CD4-positive, alpha-beta T cell treated with Interleukin-4 for 1 hour (primary cell): ENCODE results near the gene MRPS2.
"Not testable (repeated sequence)": the region's sequence is repeated elsewhere in the genome, so short reads cannot be mapped to it uniquely, and the experiment has no call there.

Experiments
- DNase-seq, 2 donors: peaks; one replicate each; pipeline ENCODE4 v3.0.0-alpha.2; 2020 to 2022

The MRPS2 gene

DNA sequence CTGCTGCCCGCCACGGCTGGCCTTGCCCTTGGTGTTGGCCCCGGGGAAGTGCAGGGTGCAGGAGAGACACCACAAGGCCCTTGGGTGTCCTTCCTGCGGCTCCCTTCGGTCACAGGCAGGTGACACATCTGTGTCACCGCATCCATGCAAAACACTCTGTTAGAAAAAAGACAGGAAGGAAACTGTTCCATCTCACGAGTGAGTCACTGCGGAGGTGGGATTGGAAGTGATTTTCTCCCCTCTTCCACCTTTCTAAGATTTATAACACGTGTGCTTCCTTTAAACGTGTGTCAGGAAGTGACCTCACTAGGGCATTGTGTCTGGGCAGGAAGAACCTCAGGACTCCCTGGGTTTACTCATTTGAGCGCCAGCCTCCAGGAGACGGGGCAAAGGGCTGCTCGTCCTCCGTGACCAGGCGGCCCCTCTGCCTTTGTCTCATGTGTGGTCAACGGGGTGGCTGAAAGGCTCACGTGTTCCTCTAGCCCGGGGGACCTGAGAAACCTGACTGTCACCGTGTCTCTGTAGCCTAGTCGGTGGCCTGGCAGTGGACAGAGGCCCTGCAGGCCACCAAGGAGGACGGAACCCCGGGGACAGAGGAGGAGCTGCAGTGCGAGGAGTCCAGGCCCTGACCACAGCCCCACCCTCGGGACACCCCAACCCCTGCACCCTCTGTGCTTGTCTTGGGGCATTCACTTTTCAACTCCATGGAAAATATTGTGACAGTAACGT is 15.8 kb downstream of the MRPS2 start:
- DNase-seq = no peak

DNA sequence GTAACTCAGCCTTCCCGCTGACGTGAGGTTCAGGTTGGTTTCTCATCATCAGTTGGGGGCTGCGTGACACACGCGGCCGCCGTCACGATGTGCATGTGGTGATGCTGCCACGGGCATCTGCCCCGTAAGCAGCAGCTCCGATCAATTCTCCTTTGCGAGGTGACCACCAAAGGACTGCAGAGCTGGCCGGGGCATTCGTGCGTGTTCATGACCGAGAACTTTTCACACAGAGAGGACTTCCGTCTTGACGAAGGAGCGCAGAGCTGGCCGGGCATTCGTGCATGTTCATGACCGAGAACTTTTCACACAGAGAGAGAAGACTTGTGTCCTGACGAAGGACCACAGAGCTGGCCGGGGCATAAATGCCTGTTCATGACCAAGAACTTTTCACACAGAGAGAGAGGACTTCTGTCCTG is 16.9 kb downstream of the MRPS2 start:
- DNase-seq = no peak

GRCh38 chr9:135519179-135519971 is 18.9 kb downstream of the MRPS2 start:
- no peak for DNase-seq

DNA sequence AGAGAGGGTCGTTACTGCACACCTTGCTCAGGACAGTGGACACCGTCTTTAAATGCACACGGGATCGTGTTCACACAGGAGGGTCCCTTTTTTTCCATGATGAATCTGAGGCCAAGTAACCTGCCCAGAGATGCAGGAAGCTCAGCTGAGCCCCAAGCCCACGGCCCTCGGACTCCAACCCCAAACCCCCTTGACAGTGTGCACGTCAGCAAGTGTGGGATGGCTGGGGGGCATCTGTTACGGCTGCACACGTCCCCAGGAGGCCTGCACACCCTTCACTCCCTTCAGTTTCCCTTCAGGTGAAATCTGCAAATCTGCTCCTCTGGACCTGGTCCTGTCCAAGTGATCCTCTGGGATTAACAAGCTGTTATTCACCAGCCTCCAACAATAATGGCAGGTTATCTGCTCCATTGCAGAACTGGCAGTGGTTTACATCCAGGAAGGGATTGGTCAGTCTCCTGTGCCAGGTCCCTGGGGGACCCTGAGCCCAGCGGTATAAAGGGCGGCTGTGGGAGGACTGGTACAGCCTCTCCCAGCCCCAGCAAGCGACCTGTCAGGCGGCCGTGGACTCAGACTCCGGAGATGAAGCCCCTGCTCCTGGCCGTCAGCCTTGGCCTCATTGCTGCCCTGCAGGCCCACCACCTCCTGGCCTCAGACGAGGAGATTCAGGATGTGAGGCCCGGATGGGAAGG is 20.6 kb downstream of the MRPS2 start, which contains the start of gene LCN1:
TSS of gene LCN1 (plus strand) at position 525 of the 692 bp plus-strand sequence. CDS start at position 583, 58 bp downstream.
- no peak for DNase-seq

DNA sequence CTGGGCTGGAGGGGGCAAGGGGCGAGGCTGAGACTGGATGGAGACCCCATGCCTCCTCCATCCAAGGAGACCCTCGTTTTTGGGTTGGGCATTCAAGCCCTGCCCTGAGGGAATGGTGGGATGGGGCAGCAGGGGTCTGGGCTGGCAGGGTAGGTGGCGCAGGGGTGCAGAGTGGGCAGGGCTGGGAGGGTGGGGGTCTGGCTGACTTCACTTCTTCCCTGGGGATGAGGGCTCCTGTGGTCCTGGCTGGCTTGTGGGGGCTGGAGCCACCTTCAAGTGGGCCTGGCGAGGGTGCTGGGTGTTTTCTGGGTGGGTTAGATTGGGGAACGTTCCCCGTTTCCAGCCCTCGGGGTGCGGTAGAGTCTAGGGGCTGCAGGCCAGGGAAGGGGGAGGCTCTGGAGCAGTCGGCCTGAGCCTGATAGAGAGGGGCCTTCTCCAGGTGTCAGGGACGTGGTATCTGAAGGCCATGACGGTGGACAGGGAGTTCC is 21.2 kb downstream of the MRPS2 start:
- no peak for DNase-seq

GRCh38 chr9:135522137-135522877 is 21.8 kb downstream of the MRPS2 start:
- DNase-seq = no peak

DNA sequence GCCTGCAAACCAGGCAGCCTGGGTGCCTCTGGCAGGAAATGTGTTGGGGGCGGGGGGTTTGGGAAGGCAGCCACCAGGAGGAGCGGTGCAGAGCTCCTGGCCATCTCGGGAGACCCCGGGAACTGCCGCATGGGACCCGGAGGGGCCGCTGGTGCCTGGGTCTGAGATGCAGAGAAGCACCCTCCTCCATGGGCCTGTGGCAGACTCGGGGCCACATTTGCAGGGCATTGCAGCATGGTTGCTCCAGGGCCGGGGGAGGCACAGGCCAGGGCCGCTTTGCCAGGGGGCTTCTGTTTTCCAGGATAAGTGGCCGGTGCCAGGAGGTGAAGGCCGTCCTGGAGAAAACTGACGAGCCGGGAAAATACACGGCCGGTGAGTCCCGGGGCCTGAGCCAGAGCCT is 22.4 kb downstream of the MRPS2 start:
- DNase-seq = no peak

- no peak for DNase-seq
Observed at GRCh38 chr9:135523521-135524129, 23.1 kb downstream of the MRPS2 start.

GRCh38 chr9:135524130-135524861 is 23.8 kb downstream of the MRPS2 start:
- DNase-seq = no peak

DNA sequence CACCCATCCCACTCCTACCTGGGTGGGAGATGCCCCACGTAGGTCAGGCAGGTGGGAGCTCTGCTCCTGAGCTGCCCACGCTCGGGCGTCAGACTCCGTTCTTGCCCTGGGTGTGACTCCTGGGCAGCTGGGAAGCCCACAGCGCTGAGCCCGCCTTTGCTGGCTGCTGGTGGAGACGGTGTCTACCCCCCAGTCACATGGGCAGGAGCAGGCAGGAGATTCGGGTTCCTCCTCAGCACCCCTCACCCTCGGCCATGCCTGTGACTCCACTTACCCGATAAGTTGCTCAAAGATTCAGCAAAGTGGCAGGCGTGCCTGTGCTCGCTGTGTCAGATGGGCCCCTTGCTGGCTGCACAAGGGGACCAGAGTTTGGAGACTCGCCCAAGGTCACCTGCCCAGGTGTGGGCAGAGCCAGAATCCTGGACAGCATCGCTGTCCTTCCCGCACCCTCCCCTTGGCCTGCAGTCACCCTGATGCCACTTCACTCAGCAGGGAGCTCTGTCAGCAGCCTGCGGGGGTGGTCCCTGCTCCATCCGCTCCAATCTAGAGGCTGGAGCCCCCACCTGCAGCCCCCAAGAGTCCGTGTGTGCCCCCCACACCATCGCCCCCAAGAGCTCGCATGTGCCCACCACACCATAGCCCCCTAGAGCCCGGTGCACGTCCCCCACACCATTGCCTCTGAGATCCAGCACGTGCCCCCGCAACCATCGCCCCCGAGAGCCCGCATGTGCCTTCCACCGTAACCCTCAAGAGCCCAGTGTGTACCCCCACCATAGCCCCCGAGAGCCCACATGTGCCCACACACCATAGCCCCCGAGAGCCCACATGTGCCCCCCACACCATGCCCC is 25.0 kb downstream of the MRPS2 start:
- DNase-seq = no peak

- no peak for DNase-seq
Observed at GRCh38 chr9:135526089-135526729, 25.7 kb downstream of the MRPS2 start.

- DNase-seq = no peak
Observed at GRCh38 chr9:135526730-135527571, 26.5 kb downstream of the MRPS2 start.

- not testable (repeated sequence) for DNase-seq
Observed at GRCh38 chr9:135528842-135529435, 28.5 kb downstream of the MRPS2 start.

- DNase-seq = no peak
Observed at GRCh38 chr9:135530146-135530545, 29.7 kb downstream of the MRPS2 start.

- no peak for DNase-seq
Observed at GRCh38 chr9:135531096-135531495, 30.6 kb downstream of the MRPS2 start.

DNA sequence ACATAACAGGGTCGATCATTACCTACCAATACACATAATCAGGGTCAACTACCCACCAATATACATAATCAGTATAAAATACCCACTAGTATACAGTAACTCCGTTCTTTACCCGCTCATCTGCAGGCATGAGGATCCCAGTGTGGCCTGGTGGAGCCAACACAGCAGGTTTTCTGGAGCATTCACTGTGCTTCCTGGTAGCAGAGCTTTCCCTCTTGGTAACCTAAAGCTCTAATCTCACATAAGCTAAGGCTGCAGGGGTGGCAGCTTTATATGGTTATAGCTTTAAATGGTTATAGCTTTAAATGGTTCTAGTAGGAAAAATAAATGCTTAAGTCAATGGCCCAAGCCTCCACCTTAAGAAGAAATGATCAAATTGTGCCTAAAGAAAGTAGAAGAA is 32.6 kb downstream of the MRPS2 start:
- no peak for DNase-seq

- DNase-seq = no peak
Observed at GRCh38 chr9:135533674-135534073, 33.2 kb downstream of the MRPS2 start.

DNA sequence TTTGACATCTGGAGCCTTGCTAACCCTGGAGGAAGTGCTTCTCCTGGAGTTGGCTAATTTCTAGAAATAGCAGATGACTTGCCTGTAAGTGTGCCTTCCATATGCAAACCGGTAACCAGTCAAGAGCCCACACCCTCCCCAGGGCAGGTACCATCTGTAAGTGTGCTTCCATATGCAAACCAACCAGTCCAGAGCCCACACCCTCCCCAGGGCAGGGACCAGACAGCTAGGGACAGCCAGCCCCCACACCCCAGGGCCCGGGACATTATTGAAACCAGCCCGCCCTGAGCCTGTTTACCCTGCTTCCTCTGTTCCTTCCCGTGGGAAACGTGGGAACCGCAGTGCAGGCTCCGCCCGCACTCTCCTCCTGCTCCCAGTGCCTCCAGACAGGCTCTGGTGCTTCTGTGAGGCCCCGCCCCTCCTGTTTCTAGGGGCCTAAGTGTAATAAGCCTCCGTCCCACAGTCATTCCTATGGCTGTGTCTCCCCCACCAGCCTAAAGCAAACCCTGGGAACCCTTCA is 33.8 kb downstream of the MRPS2 start:
- not testable (repeated sequence) for DNase-seq
